HG03571 (cell line): ENCODE data around the gene TMEM179.

Source experiments
- ATAC-seq: cut with Tn5 transposase; IDR thresholded peaks from one replicate; pipeline ENCODE4 v1.9.1; 2021; ENCODE audit not compliant: unreplicated experiment

Gene TMEM179

DNA sequence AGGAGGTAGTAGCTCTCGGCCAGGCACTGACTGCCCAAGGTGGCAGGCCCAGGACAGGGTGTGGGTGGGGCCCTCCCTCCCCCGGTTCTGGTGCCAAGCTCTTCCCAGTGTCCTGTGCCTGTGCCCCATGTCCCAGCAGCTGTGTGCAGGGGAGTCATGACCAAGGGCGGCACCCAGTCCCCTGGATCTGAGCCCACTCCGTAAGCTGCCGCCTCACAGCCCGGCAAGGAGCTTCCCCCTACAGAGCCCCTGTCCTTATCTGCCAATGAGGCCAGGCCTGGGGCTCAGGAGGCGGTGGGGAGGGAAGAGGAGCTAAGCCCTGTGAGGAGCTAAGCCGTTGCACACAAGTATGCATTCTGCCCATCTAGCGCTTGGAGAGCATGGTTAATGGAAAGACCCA is 30.6 kb downstream of the TMEM179 start:
- no peak for ATAC-seq

DNA sequence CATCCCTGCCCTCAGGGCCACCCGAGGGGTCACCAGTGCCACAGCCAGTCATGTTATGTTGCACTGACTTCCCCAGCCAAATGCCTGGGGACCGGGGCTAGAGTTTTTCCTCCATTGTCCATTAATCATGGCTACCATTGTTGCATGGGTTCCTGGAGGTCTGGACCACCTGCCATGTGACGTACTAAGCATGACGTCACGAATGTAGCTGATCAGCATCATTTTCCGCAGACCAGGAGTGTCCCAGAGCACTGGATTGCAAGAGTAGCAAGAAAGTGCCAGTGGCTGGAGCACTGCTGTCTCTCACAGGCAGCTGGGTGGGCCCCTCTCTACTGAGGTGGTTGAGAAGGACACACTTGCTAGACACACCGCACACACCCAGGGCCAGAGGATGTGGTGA is 31.9 kb downstream of the TMEM179 start:
- ATAC-seq, result no peak

DNA sequence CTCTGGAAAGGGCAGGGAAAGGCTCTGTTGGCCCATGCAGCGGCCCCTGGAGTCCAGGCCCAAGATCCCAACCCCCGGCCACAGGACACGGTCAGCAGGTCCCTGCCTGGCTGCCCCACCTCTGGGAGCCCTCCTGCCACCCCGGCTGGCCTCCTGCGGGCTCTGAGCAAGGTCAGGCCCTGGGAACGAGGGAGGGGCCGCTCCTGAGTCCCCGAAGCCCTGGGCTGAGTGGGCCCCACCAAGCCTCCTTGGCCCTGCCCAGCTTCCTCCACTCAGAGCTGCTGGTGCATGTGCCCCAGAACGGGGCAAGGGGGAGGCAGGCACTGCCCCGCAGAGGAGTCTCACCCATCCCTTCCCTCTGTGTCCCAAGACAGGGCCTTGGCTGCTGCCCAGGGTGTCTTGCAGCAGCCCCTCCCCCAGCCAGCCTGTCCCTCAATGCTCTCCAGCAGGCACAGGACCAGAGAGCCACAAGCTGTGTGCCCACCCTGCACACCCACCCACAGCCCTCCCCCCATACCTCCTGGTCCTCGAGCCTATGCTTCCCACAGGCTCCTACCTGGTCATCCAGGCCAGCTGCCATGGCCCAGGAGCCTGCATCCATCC is 32.4 kb downstream of the TMEM179 start:
- ATAC-seq, result no peak

DNA sequence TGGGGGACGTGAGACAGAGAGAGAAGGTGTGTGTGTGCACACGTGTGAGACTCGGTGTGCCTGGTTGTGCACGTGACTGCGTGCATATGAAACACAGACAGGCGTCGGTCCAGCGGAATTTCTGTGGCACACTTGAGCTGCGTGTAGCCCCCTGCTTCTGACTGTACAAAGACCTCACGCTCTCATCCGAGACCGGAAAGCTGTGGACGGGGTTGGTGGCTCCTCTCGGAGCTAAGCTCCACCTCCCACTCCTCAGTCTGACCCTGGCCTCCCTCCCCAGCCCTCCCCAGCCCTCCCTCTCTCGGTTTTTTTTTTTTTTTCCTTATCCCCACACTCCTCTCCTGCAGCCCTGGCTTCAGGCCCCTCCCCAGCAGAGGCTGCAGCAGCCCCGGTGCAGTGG is 33.3 kb downstream of the TMEM179 start:
- ATAC-seq, result no peak

DNA sequence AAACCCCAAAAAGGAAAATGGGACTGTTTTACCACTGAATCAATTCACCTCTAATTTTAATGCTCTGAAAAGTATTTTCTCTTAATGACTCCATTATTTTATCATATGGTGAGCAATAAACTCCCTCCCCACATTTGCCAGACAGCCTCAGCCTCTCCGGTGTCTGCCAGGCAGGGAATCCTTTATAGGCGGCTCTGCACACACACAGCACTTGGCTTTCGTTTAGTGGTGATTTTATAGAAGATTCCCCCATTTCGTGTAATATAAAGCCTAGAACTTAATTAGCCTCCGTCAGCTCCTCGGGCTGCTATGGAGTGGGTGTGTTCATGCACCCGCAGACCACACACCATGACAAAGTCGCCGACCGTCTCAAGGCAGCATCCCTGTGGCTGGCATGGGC is 35.1 kb downstream of the TMEM179 start:
- no peak for ATAC-seq

DNA sequence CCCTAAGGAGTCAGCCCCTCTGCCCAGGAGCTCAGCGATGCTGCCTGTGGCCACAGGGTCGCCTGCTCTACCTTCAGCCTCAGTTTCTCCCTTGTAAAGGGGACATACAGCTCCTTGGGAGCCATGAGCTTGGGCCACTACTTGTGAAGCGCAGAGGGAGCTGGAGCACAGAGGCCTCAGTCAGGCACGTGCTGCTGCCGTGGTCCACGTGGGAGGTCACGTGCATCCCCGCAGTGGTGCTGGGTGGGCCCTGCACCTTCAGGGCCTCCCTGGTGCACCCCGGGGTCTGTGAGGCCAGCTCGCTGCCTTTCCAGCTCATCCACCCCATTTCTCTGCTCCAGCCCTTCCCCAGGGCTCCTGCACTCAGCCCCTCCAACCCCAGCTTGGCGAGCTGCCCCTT is 36.0 kb downstream of the TMEM179 start:
- ATAC-seq, result no peak

DNA sequence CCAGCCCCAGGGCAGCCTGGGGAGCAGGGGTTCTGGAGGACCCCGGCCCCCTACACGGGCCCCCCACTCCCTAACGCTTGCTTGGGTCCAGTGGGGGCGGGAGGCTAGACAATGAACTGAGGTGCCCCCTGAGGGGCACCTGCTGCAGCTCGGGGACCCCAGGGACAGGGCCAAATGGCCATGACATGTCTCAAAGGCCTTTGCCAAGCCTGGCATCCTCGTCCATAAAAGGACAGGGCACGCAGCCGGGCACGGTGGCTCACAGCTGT is 36.7 kb downstream of the TMEM179 start:
- ATAC-seq, result no peak

DNA sequence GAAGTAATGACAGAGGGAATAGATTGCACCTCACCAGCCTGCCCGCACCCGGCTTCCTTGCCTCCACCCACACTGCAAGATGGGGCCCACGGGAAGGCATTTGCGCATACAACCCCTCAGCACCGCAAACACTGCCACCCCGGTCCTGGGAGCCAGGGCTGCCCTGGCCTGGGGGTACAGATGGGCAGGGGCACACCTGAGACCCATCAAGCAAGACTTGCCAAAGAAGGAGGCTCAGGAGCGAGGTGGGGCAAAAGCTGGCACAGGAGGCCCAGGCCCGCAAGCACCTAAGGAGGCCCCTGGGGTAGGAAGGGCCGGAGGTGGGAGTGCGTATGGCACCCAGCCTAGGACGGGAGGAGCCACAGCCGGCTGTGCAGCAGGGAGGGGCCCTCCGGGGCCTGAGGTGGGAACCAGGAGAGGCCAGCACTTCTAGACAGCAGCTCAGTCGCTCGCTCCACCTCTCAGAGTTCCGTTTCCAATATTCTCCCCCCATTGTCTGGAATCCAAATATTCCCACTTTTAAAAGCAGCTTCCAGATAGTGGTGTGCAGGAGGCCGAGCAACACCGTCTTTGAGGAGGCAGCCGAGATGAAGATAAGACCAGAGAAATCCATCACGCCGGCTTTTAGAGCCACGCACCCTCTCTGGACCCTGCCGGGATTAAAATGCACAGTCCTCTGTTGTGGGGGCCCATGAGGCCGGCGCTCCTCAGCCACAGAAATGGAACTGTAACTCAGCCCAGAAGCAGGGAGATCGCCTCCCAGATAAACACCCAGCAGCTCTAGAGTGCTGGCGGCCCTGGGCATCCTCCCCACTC is 37.2 kb downstream of the TMEM179 start:
- ATAC-seq, result no peak

DNA sequence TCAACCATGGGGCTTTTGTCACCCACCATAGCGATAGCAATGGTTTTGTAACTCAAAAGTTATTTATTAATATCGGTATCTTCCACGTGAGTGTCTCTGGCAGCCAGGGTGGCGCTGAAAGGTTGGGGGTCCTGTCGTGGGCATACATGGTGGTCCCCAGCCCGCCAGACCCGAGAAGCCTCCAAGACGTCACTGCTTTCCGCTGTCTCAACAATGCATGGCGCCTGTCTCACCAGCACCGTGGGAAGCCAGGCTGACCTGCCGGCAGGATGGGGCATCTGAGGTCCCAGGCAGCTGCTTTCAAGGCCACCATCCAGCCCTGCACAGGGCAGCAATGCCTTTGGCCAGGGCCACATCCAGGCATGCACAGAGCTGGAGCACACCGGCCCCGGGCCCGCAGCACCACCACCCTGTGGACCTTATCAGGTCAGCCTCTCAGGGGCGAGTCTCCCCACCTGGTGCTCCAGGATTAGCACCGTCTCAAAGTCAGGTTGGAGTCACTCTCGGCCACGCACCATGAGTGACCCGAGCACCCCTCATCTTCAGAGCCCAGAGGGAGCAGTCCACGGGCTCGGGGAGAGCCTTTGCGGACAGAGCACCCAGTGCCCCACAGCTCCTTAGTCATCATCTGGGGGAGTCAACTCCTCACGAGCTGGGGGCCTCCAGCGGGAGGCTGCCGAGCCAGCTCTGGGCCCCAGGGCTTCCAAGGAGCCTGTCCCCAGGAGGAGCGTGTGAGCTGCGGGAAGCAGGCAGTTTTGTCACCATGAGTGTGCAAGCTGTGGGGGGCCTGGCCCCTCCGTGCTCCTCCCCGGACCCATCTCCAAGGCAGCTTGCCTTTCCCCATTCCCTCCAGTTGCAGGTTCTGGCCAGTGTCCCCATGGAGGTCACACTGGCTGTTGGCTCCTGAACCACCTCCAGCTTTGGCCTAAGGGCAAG is 39.6 kb downstream of the TMEM179 start:
- ATAC-seq, result no peak

DNA sequence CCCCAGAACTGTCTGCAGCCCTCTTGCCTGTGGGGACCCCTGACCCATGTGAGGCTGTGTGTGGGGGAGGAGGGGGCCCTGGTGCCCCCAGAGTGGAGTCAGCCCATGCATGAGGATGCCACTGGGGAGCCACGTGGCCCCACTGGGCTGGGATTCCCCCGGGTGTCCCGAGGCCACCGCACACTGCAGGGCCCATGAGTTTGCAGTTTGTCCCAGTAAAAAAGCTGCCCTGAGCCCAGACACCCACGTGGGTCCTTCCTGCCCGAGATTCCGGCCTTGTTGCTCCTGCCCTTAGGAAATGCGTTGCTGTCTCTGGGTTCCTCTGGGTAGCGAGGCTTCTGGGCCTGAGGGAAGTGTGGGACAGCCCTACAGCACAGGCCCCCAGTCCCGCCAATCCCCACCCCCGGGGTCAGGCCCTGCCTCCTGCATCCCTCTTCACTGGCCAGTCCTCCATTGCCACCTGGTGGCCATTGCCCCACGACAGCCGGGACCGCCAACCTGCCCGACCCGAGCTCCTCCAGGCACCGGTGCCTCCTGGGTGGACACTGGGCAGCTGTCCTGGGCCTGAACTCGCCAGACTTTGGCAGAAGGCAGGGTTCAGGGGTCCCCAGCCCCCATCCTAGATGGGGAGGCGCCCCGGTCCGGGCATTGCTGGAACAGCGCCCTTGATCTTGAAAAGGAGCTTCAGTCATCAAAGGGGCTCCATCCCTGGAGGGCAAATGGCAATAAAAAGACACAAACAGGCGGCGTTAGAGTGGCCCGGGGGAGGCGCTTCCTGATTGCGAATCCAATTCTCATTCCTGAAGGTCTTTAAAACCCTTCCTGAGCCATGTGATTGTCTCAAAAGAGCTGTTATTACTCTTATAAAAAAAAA is 40.6 kb downstream of the TMEM179 start:
- ATAC-seq, result no peak

DNA sequence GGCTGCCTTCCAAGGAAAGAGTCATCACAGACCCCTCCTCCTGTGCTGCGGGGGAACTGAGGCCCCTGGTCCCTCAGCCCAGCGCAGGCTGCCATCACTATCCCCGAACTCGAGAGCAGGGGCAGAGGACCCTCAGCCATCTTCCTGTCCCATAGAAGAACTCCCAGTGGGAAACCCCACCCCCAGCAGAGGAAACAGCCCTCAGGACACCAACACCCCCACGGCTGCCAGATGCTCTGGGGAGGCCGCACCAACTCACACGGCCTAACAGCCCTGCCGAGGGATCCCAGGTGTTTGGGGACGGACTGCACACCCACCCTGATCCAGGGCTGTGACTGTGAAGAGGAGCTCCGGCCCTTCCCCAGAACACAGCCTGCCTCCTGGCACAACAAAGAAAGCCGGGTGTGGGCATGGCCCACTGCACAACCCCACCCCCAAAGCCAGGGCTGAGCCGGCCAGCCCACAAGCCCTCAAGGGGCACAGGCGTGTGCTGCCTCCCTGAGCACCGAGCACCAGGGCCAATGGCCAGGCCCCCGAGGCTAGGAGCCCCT is 41.3 kb downstream of the TMEM179 start:
- ATAC-seq, result no peak

DNA sequence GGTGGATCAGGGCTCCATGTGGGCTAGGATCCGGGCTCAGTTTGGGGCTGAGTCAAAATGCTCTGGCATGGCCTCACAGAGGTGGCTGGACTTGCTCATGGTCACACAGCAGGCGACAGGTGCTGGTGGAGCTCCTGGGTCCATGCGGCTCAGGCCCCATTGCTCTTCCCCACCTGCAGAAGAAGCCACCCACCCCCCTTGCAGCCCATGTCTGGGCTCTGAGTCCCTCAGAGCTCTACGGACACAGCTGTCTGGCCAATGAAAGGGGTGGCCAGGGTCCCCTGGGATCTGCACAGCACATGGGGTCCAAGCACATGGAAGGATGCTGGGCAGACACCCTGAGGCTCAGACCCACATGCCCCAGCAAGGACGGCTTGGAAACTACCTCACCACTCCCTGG is 42.0 kb downstream of the TMEM179 start:
- no peak for ATAC-seq

DNA sequence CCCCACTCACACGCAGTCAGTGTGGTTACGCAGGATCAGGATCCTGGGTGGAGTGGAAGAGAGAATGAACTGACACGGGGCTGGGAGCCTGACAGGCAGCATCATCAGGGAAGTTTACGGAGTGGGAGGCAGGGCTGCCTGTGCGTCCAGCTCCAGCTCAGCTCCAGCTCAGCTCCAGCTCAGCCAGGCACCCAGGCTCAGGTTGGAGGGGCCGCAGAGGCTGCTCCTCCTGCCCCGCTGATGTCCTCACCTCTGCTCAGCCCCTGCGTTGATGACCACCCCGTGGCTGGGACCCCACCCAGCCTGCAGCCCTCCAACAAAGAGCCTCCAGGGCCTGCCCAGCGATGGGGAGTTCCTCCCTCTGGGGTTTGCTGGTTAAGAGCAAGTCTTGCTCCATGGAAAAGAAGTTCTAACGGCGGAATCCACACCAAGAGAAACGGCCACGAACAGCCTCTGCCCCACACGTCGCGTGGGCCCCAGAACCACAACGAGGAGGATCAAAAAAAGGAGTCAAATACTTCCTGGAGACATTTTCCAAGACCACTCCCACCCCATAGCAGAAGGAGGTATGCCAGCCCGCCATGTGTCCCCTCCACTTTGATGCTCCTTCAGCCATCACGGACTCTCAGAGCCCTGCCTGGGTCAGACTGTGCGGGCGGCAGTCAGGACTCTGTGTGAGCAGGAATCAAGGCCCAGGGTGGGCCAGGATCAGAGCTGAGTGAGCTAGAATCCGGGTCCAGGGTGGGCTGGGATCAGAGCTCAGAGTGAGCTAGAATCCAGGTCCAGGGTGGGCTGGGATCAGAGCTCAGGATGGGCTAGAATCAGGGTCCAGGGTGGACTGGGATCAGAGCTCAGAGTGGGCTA is 42.7 kb downstream of the TMEM179 start:
- ATAC-seq, result no peak

DNA sequence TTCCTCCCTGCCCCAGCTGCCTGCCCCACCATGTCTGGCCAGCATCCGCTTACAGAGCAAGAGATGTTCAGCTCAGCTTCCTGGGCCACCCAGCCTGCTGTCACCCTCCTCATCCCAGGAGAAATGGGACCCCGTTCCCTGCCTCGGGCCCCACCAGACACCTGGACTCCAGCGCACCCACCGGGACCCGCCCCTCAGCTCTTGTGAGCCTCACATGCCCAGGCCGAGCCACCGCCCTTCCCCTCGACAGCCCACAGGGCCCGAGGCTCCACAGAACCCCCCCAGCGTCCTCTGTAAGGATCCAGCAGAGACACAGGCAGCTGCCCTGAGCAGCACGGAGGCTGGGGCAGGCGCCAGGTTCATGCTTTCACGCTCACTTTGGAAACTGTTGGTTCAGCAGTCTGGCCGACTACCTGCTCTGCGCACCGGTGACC is 43.4 kb downstream of the TMEM179 start:
- no peak for ATAC-seq

DNA sequence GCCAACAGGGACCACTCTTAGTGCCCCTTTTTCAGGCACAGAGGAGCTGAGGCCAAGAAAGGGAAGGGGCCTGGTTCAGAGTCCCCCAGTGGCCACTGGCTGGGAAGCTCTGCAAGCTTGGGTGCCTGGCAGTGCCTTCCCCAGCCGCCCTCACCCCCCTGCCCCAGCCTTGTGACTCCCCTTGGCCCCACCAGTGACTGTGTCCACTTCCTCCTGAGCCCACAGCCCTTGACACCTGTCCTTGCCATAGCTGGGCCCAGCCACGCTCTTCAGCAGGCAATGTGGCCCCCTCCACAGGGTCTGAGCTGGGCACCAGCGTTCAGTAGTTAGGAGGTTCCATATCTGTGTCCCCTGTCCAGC is 44.0 kb downstream of the TMEM179 start:
- ATAC-seq, result no peak

DNA sequence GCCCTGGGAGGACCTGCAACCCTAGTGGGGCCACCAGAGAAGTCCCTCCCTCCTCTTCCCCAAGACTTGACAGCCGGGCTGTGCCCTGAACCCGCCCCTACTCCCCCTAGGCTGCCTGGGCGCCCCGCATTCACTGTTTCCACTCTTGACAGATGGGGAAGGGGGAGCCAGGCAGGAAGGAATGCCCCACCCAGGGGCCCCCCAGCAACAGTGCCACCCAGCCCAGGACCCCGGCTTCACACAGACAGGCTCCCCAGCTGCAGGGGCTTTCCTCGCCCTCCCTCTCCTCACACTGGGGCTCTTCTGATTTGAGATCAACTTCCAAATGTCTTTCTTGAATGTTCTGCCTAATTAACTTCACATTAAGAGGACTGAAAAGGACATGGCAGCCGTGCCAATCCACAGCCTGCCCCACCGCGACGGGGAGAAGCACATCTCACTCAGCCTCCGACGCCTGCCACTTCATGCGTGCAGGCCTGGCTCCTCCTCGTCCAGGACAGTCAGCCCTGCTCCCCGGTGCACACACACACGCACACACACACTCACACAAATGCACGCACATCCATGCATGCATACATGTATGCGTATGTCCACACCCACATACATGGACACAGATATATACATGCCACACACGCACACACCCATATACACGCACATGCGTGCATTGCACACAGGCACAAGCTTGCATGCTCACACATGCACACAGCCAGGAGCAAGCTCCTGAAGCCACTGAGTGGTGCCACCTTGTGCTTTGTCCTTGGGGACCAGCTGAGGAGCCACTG is 44.6 kb downstream of the TMEM179 start:
- no peak for ATAC-seq

DNA sequence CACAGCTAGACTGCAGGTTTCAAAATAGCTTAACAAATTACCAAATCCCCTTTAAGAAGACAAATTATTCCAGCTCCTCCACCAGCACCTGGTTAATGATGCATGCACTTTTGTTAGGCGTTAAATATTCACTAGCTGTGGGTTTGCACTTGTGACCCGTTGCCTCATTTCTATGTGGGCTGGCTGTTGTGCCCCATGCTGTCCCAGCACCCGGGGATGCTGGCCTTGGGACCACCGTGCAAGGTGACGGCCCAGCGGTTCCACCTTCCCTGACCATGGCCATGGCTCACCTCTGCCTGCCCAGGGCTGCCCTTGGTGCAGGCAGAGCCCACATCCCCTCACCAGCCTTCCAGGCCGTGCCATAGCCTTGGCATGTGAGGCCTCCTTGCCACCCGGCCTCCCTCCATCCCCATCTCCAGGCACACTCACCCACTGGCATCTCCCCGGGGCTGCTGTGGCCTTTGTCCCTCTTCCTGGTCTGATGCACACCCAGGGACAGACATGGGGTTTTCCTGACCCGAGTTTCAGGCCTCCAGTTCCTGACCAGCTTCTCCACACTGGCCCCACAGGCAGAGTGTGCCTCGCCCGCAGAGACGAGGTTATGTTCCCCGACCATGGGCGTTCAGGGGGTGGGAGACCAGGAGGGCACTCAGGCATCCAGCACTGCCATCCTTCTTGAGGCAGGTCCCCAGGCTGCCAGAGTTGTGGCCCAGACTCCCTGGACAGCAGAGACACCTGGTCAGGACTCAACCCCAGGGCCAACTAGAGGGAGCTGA is 45.4 kb downstream of the TMEM179 start:
- ATAC-seq, result no peak
